Tibial artery (tissue), 4 donors: ENCODE data around the gene SPTAN1.

ENCODE experiments used
- DNase-seq, 2 donors: peaks; one replicate each; pipeline ENCODE4 v3.0.0-alpha.2; 2019
- H3K27ac ChIP-seq, 2 donors: fragments of 200-600 bp; sonication (generic) in 1 of 2; 1 replicate in 1 of 2; 2 replicates in 1 of 2; pipeline ENCODE4 v1.5.1; 2018 to 2019; ENCODE audit warnings: mild to moderate bottlenecking in 1 of 2
- H3K27me3 ChIP-seq, 2 donors: fragments of 200-600 bp; sonication (generic) in 1 of 2; one replicate each; pipeline versions ENCODE4 v1.5.1 to v1.6.0; 2016 to 2019
- H3K36me3 ChIP-seq, 3 donors: fragments of 200-600 bp; sonication (generic) in 2 of 3; one replicate each; pipeline ENCODE4 v1.5.1; 2016 to 2019; ENCODE audit warnings: mild to moderate bottlenecking in 2 of 3
- H3K4me1 ChIP-seq, 4 donors: fragments of 200-600 bp; sonication (generic) in 2 of 4; 1 replicate in 3 of 4; 2 replicates in 1 of 4; pipeline ENCODE4 v1.5.1; 2016 to 2019
- H3K4me3 ChIP-seq, 2 donors: fragments of 200-600 bp; sonication (generic) in 1 of 2; 1 replicate in 1 of 2; 2 replicates in 1 of 2; pipeline ENCODE4 v1.5.1; 2018 to 2019; ENCODE audit warnings: mild to moderate bottlenecking in 2 of 2
- H3K9me3 ChIP-seq, 3 donors: fragments of 200-600 bp; sonication (generic) in 1 of 3; one replicate each; pipeline ENCODE4 v1.5.1; 2016 to 2019
- intact Hi-C: fragments of 100-400 bp; cut with DNase I; formaldehyde crosslinking; loops from one replicate; pipeline ENCODE4 v1.15.0; 2023; ENCODE audit warnings: low total_unique reads
- TF ChIP-seq, protein P1 (sequence below), 2 experiments: fragments of 200-600 bp in 1 of 2; fragments of 450-650 bp in 1 of 2; IDR thresholded peaks; one replicate each; pipeline ENCODE4 v1.5.1; 2017 to 2019; ENCODE audit warnings: antibody characterized with exemption in 2 of 2, mild to moderate bottlenecking in 1 of 2, moderate library complexity in 1 of 2

Gene SPTAN1

DNA sequence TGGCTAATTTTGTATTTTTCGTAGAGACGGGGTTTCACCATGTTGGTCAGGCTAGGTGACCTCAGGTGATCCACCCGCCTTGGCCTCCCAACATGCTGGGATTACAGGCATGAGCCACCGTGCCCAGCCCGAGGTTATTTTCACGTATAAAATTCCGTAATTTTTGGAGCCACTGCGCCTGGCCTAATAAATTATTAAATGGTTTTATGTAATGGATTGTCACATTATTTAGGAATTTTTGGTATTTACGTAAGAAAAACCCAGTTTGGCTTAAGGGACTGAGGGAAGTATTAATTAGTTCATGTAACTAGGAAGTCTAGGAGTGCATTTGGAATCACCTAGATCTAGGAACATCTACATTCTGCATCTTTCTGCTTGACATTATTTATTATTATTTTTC, 39.6 kb upstream of the SPTAN1 start:
- H3K4me1 ChIP-seq = no peaks in the 10 kb centered on the region
- H3K27ac ChIP-seq = no peak overlapping the region
- no peaks in the 10 kb centered on the region for H3K27me3 ChIP-seq
- intact Hi-C loops = no loop called here
- TF ChIP-seq, protein P1, sequence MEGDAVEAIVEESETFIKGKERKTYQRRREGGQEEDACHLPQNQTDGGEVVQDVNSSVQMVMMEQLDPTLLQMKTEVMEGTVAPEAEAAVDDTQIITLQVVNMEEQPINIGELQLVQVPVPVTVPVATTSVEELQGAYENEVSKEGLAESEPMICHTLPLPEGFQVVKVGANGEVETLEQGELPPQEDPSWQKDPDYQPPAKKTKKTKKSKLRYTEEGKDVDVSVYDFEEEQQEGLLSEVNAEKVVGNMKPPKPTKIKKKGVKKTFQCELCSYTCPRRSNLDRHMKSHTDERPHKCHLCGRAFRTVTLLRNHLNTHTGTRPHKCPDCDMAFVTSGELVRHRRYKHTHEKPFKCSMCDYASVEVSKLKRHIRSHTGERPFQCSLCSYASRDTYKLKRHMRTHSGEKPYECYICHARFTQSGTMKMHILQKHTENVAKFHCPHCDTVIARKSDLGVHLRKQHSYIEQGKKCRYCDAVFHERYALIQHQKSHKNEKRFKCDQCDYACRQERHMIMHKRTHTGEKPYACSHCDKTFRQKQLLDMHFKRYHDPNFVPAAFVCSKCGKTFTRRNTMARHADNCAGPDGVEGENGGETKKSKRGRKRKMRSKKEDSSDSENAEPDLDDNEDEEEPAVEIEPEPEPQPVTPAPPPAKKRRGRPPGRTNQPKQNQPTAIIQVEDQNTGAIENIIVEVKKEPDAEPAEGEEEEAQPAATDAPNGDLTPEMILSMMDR (IDR thresholded peaks at IDR 0.05) = no peak
- H3K9me3 ChIP-seq = no peaks in the 10 kb centered on the region
- no peak for DNase-seq
- no peak overlapping the region for H3K4me3 ChIP-seq
- peaks cover 49 to 89% (median 50%) of the 10 kb centered on the region in 3 donors for H3K36me3 ChIP-seq

DNA sequence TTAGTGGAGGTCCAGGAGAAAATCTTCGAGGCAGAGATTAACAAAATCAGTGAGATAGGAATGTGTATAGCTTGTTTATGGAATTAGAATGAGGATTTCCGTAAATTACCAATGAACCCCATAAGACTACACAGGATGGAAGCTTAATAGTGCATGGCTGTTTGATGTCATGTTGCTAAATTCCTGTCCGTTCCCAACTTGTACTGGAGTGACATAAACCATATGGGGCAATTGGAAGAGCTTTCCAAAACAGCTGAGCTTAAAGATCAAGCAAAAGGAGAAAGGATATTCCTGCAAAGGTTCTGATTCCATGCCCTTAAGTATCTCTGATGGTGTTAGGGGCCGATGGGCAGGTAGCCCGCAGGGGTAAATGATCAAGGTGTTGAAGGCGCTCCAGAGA, 30.4 kb upstream of the SPTAN1 start:
- no peak overlapping the region for H3K4me3 ChIP-seq
- DNase-seq = no peak
- H3K27me3 ChIP-seq = no peaks in the 10 kb centered on the region
- no peak overlapping the region for H3K27ac ChIP-seq
- peaks cover 0 to 6% (median 0%) of the 10 kb centered on the region in 4 donors for H3K4me1 ChIP-seq
- TF ChIP-seq, protein P1 (IDR thresholded peaks at IDR 0.05) = no peak
- peaks cover 44 to 83% (median 63%) of the 10 kb centered on the region in 3 donors for H3K36me3 ChIP-seq
- H3K9me3 ChIP-seq = no peaks in the 10 kb centered on the region
- intact Hi-C loops = no loop called here

DNA sequence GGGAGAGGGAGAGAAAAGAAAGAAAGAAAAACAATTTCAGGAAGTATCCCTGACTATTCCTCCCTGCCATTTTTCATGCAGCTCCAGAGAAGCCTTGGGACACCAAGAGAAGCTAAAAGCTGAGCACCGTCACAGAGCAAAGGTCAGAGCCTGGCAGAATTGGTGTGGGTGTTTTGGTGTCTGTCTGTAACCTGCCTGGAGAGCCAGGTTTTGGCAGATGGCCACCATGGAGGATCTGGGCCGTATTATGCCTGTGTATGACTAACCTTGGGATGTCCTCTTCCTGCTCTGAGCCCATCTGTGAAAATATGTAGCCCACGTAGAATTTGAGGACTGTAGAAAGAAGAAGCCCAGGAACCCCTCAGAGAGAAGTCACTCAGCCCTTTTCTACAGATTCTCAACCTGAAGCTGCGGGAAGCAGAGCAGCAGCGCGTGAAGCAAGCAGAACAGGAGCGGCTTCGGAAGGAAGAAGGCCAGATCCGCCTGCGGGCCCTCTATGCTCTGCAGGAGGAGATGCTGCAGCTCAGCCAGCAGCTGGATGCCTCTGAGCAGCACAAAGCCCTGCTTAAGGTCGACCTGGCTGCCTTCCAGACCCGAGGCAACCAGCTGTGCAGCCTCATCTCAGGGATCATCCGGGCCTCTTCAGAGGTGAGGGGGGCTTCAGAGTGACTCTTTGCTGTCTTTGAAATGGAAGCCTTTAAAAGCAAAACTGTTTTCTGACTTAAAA, 29.0 kb upstream of the SPTAN1 start:
- DNase-seq = no peak
- peaks cover 0 to 6% (median 0%) of the 10 kb centered on the region in 4 donors for H3K4me1 ChIP-seq
- H3K36me3 ChIP-seq = peaks cover 49 to 86% (median 64%) of the 10 kb centered on the region in 3 donors
- TF ChIP-seq, protein P1 (IDR thresholded peaks at IDR 0.05) = no peak
- H3K27me3 ChIP-seq = no peaks in the 10 kb centered on the region
- H3K27ac ChIP-seq = no peak overlapping the region
- intact Hi-C loops = no loop called here
- H3K4me3 ChIP-seq = no peak overlapping the region
- no peaks in the 10 kb centered on the region for H3K9me3 ChIP-seq

DNA sequence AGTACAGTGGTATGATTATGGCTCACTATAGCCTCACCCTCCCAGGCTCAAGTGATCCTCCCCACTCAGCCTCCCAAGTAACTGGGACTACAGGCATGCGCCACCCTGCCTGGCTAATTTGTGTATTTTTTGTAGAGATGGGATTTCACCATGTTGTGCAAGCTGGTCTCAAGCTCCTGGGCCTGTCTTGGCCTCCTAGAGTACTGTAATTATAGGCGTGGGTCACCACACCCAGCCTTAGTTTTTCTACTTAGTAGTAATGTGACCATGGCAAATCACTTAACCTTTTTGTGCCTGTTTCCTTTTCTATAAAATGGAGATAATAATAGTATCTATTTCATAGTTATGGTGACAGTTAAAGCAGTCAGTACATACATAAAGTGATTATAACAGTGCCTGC, 25.7 kb upstream of the SPTAN1 start:
- Histone ChIP-seq H3K36me3 (peaks cover 75 to 99% (median 85%) of the 10 kb centered on the region in 3 donors), H3K9me3 (no peaks in the 10 kb centered on the region), H3K27me3 (no peaks in the 10 kb centered on the region), H3K27ac (no peak overlapping the region), H3K4me3 (no peak overlapping the region), H3K4me1 (peaks cover 0 to 6% (median 0%) of the 10 kb centered on the region in 4 donors)
- TF ChIP-seq, protein P1 (IDR thresholded peaks at IDR 0.05) = no peak
- intact Hi-C loops = no loop called here
- no peak for DNase-seq

DNA sequence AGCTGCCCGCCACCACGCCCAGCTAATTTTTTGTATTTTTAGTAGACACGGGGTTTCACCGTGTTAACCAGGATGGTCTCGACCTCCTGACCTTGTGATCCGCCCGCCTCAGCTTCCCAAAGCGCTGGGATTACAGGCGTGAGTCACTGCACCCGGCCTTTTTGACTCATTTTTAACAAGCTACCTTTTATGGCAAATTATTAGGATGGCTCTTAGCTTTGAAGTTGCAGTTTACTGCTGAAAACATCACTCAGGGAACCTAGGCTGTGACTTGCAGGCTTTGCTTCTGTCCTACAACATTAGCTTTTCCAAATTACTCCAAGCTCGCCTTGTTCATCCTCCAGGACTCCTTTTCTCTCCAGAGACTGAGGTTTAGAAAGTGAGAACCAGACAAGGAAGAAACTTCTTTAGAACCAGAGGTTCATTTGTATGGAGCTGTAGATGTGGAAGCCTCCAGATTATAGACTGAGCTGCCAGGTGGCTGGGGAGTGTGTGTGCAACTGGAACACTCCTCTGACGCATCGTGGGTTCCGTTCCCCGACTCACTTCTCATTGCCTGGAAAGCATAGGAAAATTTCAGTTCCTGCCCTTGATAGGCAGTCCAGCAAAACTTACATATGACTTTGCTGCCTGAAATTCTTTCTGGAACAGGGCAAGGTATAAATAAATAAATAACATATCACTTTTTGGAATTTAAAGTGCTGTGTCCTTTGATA, 23.8 kb upstream of the SPTAN1 start:
- TF ChIP-seq, protein P1 (IDR thresholded peaks at IDR 0.05) = no peak
- H3K9me3 ChIP-seq = no peaks in the 10 kb centered on the region
- intact Hi-C loops = no loop called here
- H3K27me3 ChIP-seq = no peaks in the 10 kb centered on the region
- H3K36me3 ChIP-seq = peaks cover 77 to 100% (median 85%) of the 10 kb centered on the region in 3 donors
- no peak for DNase-seq
- H3K4me1 ChIP-seq = no peaks in the 10 kb centered on the region
- H3K27ac ChIP-seq = no peak overlapping the region
- no peak overlapping the region for H3K4me3 ChIP-seq
